Dermis blood vessel endothelial cell (primary cell): ENCODE results near the gene FANCG. TPM values are rescaled to one million over a fixed set of nuclear protein-coding genes. Genes with fewer than 3 reads are reported as not detected.

Experiments
- DNase-seq: peaks from one replicate; pipeline ENCODE4 v3.0.0; 2010
- total RNA-seq: library from RNA; depleted of rRNA; stranded (reverse); fragments of >200 nt; gene quantifications from 2 replicates; pipeline ENCODE4 v1.2.3, GENCODE V29; 2014

FANCG gene
- 15.3 and 28.6 TPM in 2 replicates for total RNA-seq

DNA sequence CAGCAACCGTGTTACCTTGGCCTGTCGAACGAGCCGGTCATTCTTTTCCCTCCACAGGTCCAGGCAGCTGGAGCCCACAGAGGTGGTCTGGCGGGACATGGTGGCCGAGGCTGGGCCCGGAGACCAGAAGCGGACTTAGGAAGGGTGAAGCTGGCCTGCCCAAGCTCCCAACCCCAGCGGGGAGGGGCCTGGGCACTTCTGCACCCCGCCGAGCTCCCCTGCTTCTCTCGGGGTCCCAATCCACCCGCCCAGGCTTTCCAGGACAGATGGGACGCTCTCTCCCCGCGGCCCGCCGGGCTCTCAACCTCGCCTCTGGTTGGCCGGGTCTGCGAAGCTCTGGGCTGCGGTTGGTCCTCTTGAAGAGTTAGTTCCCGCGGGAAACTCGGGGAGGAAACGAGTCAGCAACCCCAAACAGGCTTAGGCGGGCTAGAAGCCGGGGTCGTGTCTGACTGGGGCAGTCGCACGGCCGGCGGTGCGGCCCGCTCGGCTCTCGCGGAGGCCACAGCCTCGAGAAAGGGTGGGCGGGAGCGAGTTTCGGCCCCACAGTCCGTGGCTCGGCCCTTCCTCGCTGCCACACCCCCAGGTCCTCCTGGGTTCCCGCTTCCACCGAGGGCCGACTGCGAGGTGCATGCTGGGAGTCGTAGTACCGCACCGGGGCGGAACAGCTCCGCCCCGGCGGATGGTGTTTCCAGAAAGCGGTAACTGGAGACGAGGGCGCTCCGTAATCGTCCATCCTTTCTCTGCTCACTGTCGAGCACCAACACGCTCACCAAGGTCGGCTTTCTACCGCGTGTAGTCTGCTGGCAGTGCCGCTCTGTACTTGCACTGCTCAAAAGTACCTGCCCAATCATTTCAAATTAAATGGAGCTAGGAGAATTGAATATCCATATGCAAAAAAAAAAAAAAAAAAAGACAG is at the start of gene FANCG:
Gene FANCG, minus strand, starts transcription at position 517 of the 916 bp plus-strand sequence. Its CDS starts 418 bp downstream, at position 99.
- DNase-seq: peak; percentile 92

DNA sequence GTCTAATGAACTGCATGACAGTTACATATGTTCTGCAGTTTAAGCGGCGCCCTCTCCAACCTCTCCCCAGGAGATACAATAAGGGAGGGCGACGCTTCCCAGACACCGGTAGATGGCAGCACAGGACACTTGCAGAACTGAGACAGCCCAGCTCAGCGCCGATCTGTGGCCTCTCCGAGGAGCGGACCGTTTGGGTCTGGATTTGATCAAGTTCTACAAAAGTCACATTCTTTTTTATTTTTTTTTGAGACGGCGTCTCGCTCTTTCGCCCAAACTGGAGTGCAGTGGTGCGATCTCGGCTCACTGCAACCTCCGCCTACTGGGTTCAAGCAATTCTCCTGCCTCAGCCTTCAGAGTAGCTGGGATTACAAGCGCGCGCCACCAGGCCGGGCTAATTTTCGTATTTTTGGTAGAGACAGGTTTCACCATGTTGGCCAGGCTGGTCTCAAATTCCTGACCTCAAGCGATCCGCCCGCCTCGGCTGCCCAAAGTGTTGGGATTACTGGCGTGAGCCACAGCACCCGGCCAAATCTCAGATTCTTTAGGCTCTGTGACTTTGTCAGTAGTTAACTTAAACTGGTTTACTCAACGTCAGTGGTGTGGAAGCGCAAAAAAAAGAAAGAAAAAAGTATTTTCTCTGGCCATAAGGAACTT is 37.3 kb upstream of the FANCG start:
- DNase-seq: peak; percentile 97

DNA sequence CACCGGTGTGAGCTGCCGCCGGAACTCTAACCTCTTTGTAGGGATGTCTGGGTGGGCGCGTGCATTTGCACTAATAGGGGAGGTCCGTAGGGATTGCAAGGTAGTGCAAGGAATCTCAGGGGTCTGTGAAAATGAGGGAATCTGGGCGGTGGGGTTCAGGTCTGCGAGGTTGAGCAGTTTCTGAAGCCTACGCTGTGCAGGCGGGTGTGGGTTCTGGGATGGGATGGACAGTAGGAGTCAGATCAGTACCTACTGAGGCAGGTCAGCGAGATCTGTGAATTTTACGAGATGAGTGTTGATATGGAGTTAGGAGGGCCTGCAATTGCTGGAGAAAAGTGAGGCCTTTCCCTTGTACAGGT is 36.8 kb upstream of the FANCG start:
- DNase-seq: no peak

DNA sequence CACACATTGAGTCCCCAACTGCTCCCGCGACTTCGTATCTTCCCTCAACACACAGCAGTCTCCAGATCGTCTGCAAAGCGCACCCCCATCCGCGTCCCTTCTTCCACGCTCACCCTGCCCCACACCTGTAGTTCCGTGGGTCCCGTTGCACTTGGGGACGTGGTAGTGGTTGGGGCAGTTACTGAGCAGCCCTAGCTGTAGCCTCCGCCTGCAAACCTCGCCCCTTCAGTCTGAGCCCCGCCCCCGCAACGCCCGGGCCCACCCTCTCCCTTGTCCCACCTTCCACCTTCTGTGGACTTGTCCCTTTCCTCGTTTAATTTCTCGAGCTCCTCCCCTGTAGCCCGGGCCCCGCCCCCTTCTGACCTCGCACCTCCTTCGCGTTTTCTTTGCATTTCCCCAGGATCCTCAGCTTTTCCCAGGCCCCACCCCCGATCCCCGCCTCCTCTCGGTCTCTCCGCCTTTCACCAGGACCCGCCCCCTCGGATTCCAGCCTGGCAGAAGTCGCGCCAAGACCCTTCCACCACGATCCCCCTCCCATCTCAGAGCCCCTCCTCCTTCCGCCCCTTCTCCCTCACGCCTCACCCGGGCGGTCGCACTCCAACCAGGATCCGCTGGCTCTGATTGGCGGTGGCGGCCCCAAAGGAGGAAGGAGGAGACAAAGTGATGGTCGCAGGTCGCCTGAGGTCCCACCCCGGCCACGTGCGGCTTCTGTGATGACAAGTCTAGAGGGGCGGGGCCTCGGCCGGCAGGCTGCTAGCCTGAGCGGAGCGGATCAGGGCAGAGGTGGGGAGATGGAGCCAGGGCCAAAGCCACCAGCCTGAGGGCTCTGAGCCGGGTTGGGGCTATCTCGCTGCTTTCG is 36.2 kb upstream of the FANCG start, which contains the start of gene ATOSB:
Gene ATOSB, minus strand, starts transcription at position 183 of the 859 bp plus-strand sequence. CDS start 7,588 bp downstream, outside the sequence.
- peak; percentile 98 for DNase-seq

DNA sequence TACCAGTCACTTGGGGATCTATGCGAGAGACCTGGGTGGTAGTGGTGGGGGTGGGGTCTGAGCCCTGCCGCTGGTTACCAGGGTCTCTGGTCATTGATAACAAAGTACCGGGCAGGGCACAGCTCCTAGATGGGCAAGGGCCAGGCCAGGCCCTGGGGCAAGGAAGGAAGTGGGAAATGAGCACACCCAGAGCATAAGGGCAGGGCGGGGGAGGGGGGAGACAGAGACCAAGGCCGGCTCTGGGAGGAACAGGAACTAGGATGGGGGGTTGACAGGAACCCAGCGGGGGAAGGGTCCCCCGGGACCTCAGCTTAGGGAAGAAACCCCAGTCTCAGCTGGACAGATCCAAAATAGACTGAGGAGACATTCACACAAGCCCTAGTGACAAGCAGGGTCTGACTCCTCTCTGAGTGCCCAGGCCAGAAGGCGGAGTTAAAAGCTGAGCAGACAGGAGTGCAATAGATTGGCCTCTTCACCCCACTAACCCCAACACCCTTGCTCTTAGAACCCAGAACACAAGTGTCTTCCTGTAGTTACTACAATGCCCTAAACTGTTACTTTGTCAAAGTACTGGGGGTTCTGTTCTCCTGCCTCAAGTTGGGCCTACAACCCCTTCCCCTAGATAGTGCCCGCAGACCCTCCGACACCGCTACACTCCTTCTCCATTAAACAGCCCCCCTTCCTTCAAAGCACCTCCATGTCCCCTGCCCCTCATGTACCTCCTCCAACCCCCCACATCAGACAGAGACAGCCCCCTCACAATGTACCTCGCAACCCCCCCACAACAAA is 35.3 kb upstream of the FANCG start:
- peak; percentile 61 for DNase-seq

DNA sequence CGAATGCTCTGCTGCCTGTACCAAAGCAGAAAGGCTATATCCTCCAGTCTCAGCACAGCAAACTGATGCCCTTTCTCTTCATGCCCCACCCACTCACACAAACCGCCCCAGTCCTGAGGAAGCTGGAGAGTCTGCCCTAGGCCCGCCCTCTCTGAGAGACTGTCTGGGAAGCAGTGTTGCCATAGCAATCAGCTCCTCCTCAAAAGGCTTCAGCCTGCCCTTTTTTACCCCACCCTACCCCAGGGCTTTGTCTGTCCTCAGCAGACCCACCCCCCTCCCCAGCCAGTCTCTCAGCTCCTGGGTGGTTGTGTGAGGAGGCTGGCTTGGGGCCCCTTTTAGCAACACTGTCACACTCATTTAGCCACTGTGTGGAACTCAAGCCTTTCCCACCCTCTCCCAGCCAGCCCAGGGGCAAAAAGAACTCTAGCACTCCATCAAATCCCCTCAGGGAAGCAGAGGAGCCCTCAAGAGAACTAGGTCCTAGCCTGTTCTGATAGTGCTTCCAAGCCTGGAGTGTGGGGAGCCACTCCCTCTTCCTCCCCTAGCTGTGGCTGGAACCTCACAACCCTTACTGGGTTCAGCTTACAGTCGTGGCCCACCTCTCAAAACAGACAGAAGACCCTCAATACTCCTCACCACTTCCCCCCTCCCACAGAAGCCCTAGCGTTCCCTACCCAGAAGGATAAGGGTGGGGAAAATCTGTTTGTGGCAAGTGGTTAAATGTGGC is 34.5 kb upstream of the FANCG start:
- DNase-seq: peak; percentile 94

DNA sequence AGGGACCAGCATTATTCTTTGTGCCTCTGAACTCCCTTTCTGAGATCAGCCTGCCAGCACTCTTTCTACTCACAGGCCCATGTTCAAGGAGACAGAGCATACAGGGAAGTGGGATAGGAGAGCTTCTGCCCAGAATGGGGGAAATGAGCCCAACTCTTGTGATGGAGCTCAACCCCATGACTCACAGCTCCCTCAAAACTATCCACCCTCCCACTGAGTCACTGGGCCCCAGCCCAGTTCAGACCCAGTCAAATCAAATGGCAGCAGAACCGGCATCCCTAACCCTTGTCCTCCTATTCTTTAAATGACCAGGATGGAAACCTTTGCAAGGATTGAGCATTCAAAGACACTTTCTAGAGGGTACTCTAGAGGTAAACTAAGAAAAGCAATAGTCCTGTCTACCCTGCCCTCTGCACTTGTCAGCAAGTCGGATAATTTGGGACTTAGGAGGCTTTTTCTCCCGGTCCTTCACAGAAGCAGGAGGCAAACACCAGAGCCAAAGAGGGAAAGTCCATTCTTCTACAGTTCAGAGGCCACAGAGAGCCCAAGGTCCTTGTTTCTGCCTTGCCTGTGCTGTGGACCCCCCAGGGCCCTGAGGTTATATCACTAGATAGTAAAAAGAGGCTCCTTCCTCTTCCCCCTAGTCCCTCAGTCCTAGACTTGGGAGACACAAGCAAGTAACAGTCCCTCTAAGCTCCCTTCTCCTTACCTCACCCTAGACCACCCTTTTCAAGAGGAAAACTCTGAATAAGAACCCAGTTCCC is 32.7 kb upstream of the FANCG start:
- DNase-seq: peak; percentile 35

DNA sequence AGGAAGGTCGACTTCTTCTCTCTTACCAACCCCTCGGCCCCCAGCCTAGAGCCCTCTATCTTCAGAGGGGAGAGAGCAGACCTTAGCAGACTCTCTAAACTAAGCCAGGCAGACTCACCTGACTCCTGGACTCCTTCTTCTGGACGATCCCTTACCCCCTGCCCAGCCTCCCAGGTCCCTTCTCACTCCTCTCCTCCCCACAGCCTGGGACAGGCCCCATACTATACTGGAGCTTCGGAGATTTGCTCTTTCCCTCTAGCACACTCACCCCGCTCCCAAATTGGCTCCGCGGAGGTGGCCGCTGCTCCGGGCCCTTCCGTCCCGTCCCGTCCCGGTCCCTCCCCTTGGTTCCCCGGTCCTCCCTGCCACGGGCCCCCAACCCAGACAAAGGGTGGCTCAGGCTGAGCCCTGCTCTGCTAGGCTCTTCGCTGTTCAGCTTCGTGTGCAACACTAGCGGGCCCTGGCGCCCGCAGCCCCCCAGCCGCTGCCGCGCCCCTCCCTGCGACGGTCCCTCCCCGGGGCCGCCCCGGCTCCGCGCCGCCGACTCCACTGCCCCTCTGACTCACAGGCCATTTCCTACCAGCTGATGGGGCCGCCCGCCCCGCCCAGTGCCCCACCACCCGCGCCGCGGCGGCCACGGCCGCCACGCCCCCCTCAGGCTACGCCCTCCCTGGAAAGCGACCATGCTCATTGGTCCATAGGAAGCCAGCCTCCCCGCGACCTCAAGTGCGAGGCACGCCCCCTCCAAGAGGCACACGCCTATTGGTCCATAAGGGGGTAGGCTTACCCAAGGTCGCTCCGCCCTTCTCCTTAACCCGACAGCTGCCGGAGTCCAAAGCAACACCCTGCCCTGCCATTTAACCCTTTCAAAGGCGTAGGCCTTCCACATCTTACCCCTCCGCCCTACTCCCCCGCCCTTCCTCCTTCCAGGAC is 31.5 kb upstream of the FANCG start:
- DNase-seq: peak; percentile 99

DNA sequence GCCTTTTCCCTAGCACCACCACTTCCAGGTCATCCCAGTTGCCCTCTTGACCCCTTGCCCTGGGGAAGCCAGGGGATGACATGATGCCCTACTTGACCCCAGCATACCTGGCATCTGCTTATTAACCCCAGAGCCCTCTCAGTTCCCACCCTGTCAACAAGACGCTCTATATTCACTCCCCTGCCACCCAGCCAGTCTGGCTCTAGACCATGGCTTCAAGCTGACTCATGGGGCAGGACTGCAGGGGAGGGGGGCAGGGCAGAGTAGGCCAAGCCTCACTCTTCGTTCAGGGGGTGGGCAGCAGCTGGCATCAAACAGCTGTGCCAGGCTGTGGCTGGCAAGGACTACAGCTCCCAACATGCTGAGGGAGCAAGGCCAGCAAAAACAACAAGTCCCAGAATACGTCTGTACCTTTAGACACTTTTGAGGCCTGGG is 30.6 kb upstream of the FANCG start:
- peak; percentile 68 for DNase-seq

DNA sequence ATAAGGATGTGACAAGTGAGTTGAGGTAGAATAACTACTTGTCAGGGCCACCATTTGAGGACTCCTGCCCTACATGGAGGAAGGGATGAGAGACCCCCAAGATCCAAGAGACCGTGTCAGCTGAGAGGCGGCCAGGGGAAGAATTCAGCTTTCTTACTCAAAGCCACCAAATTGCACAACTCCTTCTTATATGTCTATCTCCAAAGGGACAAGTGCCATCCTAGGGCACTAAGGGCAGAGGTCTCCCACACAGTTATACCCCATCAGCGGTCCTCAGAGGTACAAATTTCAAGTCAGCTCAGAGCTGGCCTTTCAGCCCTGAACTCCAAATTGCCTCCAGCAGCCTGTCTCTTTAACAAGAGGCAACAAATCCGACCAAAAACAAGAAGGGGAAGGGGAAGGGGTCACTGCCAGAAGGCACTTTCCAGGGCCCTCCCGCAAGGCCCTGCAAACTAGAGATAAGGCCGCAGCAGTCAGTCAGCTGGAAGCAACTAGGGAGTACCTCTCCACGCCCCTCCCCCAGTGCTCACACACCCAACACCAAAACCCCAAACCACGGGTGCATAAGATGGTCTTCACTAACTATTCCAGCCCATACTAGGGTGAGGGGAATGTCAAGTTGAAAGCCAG is 29.3 kb upstream of the FANCG start:
- no peak for DNase-seq

DNA sequence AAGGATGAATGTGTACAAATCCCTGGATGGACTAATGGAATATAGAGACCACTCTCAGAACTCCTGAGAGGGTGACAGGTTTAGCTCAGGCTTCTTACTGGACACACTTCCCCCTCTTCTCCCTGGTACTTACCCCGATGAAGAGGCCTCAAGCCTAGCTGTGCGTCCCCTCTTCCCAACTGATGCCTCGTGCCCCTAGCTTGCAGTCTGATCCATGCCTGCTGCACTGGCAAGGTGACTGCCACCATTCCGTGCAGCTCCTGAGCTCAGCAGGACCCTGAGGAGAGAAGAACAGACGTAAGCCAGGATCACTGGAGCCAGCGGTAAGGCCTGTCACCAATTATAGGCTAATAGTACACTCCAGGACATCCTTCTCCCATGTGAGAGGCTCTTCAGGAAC is 28.7 kb upstream of the FANCG start:
- no peak for DNase-seq

DNA sequence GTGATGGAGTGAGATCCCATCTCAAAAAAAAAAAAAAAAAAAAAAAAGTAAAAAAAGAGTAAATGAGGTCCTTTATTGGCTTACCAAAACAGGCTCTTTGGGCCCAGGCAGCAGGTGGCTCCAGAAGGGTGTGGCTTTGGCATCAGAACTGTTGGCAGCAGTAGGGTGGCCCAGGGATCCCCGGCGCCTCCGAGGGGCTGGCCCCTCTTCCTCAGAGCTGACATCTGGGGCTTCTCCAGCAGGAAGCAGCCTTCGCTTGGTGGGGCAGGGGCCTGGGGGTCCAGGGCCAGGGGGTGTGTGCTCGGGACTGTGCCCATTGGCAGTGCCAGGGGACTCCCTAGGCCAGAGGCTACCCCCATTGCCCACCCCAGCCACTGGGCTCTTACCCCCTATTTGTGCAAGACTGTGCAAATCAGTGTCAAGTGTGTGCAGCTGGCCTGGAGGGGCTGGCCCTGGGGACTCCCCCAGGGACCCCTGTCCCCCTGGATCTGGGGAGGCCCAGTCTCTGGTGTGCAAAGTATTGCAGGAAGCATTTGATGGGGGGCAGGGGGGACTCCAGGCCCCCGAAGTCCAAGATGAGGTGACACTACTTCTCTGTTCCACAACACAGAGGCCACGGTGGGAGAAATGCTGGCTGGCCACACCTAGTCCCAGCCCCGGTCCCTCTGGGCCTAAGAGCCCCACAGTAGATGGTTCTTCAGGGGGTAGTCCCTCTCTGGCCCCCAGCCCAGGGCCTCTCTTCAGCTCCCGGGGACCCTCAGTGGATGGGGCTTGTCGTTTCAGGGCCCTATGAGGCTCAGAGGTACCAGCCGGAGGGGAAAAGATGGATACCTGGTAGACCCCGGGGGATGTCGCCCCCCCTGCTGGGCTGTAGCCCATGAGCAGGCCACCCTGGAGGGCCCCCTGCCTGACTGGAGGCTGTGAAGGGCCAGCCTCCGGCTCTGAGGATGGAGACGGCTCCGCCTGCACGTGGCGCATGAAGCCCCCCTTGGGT is 27.9 kb upstream of the FANCG start:
- DNase-seq: no peak

DNA sequence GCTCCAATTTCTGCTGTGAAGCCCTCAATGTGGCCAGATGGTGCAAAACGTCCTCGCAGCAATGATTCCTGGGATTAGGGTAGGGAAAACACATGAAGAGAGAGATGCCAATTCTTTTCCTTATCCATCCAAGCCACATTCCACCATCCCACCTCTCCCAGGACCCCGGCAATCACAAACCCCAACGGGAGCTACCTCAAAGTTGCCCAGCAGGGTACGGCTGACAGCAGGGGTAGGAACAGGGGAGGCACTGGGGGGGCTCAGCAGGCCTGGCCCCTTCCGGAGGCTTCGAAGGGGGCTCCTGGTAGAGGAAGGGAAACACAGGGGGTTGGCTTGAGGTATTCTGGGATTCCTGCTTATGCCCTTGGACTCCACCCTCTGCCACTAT is 26.6 kb upstream of the FANCG start:
- no peak for DNase-seq

DNA sequence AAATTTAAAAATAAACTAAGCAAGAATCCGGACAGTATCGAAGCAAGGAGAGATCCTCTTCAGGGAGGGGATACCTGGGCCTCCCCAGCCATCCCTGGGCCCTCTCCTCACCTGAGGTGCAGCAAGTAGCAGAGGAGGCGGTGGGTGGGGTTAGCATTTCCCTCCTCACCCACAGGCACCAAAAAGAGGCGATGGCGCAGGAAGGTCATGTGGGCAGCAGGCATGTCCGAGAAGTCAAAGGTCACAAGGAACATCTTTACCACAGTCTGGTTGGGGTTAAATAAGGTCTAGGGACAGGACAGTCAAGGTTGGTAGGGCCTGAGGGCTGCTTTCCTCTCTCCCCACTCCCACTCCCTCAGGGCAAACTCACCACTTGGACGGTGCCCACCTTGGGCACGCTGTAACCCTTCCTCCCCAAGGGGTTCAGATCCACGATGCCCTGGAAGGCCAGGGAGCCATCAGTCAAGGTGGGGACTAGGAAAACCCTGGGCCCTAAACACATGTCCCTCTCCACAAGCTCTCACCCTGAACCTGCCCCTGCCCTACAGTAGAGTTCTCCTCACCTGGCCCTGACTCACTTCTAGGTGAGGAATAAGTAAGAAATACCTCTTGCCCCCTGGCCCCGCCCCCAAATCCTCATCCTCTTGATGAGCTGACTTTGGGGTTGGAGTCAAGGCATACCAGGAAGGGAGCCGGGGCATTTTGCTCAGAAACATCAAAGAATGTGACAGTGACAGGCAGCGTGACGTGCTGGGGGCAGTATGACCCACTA is 26.0 kb upstream of the FANCG start:
- DNase-seq: no peak

DNA sequence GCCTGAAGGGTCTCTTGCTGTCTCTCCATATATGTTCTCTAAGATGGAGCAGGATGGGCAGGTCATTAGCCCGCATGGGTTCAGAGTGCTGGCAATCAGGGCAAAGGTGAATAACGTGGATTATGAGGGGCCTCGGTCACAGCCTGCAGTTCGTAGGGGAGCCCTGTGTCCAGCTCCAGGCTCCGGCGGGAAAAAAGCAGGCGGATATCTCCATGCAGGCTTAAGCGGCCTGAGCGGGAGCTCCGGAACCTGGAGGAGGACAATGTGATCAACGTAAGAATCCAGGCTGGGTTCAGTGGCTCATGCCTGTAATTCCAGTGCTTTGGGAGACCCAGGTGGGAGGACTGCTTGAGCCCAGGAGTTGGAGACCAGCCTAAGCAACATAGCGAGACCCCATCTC is 25.4 kb upstream of the FANCG start:
- DNase-seq: no peak

DNA sequence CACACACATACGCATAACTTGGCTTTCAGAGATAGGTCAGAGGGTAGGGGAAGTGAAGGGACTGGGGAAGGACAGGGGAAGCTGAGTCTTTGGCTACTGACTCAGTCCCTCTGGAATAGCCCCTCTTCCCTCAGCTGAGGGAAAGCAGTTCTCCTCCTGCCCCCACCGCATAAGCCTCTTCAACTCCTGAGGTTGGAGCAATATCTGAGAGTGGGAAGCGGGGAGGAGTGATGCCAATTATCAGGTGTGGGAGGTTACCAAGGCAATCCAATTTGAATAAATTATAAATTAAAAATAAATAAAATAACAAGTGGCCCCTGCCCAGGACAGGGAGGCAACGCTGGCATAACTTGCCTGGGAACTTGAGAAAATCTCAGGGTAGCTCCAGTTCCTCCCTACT is 24.8 kb upstream of the FANCG start:
- no peak for DNase-seq
